Activated CD4-positive, alpha-beta T cell treated with anti-CD3 and anti-CD28 coated beads, Interleukin-10, Interleukin-2, amounts not matched to agents 100 ng/mL and 50 ng/mL, durations not matched to agents 16 hours and 8 hours (primary cell): ENCODE data around the gene ZYG11B.
"Not testable (repeated sequence)": the region's sequence is repeated elsewhere in the genome, so short reads cannot be mapped to it uniquely, and the experiment has no call there.

ENCODE experiments used
- DNase-seq: peaks from one replicate; pipeline ENCODE4 v3.0.0-alpha.2; 2020

ZYG11B gene

DNA sequence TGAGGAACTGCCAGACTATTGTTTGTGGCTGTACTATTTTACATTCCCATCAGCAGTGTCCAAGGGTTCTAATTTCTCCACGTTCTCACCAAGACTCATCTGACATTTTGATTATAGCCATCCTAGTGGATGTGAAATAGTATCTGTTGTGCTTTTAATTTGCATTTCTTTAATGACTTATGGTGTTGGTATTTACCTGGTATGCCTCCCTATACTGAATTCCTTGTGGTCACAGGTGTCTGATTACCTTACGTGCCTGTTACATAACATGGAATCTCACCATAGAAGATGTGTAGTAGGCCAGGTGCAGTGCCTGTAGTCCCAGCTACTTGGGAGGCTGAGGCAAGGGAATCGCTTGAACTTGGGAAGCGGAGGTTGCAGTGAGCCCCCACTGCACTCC lies 129.8 kb downstream of the ZYG11B start:
- DNase-seq, result no peak

DNA sequence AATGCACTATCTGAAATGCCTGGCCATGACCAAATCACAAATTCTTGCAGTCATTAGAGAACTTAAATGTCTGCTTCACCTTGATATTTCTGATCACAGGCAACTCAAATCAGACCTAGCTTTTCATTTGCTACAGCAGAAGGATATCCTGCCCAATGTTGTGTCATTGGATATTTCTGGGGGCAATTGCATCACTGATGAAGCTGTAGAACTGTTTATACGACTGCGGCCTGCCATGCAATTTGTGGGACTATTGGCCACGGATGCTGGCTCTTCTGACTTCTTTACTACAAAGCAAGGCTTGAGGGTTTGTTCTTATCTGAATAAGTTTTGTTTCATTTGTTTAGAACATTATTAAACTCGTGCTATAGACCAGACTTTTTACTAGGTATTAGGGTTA lies 131.2 kb downstream of the ZYG11B start:
- no peak for DNase-seq

DNA sequence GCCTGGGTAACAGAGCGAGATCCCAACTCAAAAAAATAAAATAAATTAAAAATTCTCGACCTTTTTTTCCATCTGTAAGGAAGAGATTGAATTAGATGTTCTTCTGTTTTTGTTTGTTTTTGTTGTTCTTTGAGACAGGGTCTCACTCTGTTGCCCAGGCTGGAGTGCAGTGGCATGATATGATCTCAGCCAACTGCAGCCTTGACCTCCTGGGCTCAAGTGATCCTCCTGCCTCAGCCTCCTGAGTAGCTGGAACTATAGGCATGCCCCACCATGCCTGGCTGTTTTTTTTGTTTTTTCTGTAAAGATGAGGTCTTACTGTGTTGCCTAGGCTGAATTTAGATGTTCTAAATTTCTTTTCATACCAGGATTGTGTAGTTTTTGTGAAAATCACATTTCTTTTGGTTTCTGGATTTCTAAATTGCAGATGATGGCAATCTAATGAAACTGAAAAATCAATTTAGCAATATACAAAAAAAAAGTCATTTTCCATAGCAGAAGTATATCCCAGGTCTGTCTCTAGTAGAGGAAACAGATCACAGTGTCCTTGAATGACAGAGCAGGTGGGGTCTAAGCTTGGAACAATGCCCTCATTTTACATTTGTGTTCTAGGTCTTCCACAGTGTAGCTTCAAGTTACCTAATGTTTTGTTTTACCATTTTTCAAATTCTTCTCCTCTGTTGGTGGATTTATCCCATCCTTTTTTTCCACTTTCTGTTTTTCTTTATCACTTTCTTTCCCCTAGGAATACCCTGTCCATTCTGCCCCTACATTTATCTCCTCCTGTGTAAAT lies 136.6 kb downstream of the ZYG11B start:
- DNase-seq, result no peak

DNA sequence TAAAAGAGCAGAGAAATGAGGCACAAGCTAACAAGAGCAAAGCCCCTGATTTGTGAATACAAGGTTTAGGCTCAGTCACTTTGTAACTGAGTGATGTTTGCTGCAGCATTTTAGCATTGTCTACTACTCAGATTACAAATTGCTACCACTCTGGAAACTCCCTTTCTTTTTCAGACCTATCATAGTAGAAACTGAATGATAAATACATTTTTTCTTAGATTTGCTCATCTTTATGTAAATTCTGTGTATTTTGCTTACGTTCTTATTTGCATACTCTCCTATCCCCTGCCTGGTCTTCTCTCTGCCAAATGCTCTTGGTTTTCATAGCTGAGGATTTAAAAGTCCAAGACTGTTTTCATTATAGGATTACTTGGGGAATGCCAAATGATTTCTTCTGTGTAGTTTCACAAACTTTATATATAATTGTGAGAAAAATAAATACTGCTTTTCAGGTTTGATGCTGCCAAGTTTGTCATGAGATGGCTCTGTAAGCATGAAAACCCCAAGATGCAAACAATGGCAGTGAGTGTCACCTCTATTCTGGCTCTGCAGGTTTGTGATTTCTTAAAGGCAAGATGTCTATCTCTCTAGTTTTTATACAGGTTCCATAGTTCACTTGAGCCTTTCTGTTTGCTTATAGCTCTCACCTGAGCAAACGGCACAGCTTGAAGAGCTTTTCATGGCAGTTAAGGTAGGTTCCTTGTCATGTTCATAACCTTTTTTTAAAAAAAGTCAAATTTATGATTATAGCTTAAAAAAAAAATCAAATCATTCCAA lies 141.0 kb downstream of the ZYG11B start:
- DNase-seq, result peak; percentile 68

DNA sequence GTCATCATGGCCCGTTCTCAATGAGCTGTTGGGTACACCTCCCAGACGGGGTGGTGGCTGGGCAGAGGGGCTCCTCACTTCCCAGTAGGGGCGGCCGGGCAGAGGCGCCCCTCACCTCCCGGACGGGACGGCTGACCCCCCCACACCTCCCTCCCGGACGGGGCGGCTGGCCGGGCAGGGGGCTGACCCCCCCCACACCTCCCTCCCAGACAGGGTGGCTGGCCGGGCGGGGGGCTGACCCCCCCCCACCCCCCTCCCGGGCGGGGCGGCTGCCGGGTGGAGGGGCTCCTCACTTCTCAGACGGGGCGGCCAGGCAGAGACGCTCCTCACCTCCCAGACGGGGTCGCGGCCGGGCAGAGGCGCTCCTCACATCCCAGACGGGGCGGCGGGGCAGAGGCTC lies 143.5 kb downstream of the ZYG11B start:
- not testable (repeated sequence) for DNase-seq

DNA sequence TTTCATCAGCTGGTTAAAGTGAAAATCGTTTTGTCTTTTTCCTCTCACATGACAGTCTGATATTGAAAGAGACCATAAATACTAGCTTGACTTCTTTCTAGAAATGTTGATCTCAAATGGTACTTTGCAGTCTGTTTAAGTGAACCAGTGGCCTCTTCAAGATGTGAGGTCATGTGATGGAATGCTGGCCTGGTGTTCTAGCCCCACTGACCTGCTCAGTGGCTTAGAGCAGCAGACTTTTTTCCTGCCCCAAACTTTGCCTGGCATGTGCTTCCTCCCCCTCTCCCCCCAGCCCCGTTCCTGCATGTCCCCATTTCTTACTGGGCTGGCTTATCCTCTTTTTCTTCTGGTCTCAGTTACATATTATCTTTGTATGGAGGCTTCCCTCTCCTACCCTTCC lies 150.6 kb downstream of the ZYG11B start:
- no peak for DNase-seq
